ENCODE measurements around the gene DERL2. TPM values are rescaled to one million over a fixed set of nuclear protein-coding genes. Genes with fewer than 3 reads are reported as not detected.
"Not testable (repeated sequence)": the region's sequence is repeated elsewhere in the genome, so short reads cannot be mapped to it uniquely, and the experiment has no call there.

Gene DERL2
- total and polyA plus RNA-seq, 8 donors: 5.8 to 65.4 (median 43.7) TPM

DNA sequence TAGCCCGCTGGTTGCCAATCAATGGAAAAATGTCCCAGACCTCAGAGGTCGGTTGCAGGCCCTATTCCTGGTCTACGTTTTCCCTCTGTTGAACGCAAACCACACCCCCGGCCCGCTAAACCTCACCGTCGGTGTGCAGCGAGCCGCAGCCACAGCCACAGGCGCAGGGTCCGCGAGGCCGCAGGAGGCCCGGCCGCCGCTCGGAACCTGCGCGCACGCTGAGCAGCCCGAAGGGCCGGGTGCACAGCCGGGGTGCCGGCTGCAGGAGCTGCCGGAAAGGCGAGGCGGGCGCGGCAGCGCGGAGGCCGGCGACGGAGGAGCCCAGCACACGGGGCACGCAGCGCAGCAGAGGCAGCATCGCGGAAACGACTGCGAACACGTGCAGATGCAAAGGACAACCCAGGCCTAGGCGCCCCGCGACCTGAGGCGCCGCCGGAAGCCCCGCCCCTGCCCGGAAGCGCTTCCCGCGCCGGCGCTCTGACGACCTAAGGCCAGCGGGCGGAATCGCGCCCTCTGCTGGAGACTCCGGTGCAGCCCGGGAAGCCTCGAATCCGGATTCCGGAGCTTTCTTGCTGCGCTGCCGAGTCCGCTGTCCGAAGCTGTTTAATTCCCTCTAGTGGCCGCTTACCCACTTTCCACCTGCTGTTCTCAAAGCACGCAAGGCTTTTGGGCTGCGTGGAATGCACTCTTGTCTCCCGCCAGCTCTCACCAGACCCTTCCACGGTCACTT lies 47.1 kb downstream of the DERL2 start, which contains the start of gene C1QBP:
C1QBP (minus strand) TSS at position 440 of the 730 bp plus-strand sequence; CDS start at position 358, 82 bp downstream.
- peaks cover 26 to 62% (median 55%) of the 10 kb centered on the region in 4 donors for H3K36me3 ChIP-seq
- H3K27ac ChIP-seq: peak within 1 kb of the TSS; percentile 78 to 91 (median 84)
- H3K4me1 ChIP-seq: peaks cover 16 to 44% (median 28%) of the 10 kb centered on the region in 4 donors
- intact Hi-C loops (cut with DNase I; ENCODE audit: low total_unique reads): no loop called here
- TF ChIP-seq POLR2AphosphoS5 (IDR thresholded peaks at IDR 0.05) (peak; percentile 64 to 92 (median 68)), POLR2A (IDR thresholded peaks at IDR 0.05) (no peak)
- TF ChIP-seq, protein P1, sequence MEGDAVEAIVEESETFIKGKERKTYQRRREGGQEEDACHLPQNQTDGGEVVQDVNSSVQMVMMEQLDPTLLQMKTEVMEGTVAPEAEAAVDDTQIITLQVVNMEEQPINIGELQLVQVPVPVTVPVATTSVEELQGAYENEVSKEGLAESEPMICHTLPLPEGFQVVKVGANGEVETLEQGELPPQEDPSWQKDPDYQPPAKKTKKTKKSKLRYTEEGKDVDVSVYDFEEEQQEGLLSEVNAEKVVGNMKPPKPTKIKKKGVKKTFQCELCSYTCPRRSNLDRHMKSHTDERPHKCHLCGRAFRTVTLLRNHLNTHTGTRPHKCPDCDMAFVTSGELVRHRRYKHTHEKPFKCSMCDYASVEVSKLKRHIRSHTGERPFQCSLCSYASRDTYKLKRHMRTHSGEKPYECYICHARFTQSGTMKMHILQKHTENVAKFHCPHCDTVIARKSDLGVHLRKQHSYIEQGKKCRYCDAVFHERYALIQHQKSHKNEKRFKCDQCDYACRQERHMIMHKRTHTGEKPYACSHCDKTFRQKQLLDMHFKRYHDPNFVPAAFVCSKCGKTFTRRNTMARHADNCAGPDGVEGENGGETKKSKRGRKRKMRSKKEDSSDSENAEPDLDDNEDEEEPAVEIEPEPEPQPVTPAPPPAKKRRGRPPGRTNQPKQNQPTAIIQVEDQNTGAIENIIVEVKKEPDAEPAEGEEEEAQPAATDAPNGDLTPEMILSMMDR (IDR thresholded peaks at IDR 0.05): peak in 5 of 7 experiments; percentile 96 to 99 (median 99)
- peak within 1 kb of the TSS; percentile 89 to 98 (median 93) for H3K4me3 ChIP-seq
- H3K9me3 ChIP-seq: no peaks in the 10 kb centered on the region
- DNase-seq: peak; percentile 94 to 98
- H3K27me3 ChIP-seq: no peaks in the 10 kb centered on the region
- 0 to 1% (median 0%) methylated on average over 30 to 75 of the region's 75 CpGs for WGBS, 5 donors

DNA sequence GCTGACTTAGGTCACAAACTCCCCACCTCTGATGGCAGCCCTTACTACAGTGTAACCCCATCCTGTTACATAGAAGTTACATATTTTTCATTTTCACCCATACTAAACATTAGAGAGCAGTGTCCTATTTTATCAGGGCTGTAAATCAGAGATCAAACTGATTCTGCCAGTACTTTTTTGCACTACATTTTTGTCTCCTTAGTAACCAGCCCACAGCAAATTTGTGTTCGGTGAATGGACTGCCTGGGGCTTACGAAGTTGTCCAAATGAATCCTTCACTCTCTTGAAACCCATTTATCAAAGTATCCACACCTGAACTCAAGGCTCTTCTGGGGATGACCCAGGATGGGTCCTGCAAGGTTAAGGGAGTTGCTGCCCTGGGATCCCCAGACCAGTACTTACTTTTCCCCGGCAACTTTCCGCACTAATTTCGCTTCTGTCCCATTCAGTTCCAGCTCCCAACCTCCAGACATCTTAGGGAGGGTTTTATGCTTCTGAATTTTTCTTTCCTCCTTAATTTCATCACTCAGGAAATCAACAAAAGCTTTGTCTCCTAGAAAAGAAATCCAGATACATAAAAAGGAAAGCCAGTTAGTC lies 48.2 kb downstream of the DERL2 start:
- Histone ChIP-seq H3K9me3 (no peaks in the 10 kb centered on the region), H3K27ac (peak overlapping the region in 4 of 5 donors; percentile 78 to 91 (median 84)), H3K4me3 (peak overlapping the region; percentile 89 to 98 (median 93)), H3K4me1 (peaks cover 16 to 44% (median 30%) of the 10 kb centered on the region in 4 donors), H3K27me3 (no peaks in the 10 kb centered on the region), H3K36me3 (peaks cover 21 to 62% (median 55%) of the 10 kb centered on the region in 4 donors)
- TF ChIP-seq, protein P1 (IDR thresholded peaks at IDR 0.05): no peak
- TF ChIP-seq POLR2AphosphoS5 (IDR thresholded peaks at IDR 0.05): no peak
- no peak for TF ChIP-seq POLR2A (IDR thresholded peaks at IDR 0.05)
- TF ChIP-seq EP300 (IDR thresholded peaks at IDR 0.05): no peak
- DNase-seq: no peak
- intact Hi-C loops (cut with DNase I; ENCODE audit: low total_unique reads): no loop called here
- 38 to 53% (median 41%) methylated on average over 5 of the region's 5 CpGs for WGBS, 5 donors

DNA sequence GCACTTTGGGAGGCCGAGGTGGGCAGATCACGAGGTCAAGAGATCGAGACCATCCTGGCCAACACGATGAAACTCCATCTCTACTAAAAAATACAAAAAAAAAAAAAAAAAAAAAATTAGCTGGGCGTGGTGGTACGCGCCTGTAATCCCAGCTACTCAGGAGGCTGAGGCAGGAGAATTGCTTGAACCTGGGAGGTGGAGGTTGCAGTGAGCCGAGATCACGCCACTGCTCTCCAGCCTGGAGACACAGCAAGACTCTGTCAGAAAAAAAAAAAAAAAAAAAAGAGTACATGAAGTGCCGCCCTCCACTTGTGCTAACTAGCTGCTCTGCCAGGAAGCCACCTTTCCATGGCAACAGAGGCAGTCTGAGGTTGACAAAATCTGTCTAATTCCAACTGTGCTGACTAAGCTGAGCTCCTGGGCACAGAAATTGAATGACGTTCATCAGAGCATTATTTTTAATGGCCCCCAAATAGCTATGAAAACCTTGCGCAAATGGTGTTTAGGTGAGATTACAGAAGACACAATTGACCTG lies 50.1 kb downstream of the DERL2 start:
- 88 to 91% (median 90%) methylated on average over 9 to 12 of the region's 12 CpGs for WGBS, 5 donors
- H3K4me3 ChIP-seq; intact Hi-C loops (cut with DNase I; ENCODE audit: low total_unique reads): not testable (repeated sequence)

DNA sequence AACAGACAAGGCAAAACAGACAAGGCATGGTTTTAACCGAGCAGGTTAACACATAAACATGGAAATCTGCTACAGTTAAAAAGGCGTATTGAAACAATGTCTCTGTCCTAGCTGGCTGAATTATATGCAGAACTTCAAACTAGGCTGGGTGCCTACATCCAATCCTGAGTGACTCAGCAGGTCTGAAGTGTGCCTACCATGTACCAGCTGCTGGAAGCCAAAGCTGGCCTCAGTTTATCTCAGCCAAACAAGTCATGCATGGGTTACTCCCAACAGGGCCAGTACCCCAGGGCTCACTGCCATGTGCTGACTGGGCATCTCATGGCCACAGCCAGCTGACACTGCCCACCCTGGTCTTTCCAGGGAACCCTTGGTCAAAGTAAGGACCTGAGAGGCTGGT lies 51.0 kb downstream of the DERL2 start:
- H3K4me3 ChIP-seq: no peak overlapping the region
- H3K27ac ChIP-seq: no peak overlapping the region
- H3K9me3 ChIP-seq: no peaks in the 10 kb centered on the region
- TF ChIP-seq POLR2A (IDR thresholded peaks at IDR 0.05): no peak
- no peak for TF ChIP-seq POLR2AphosphoS5 (IDR thresholded peaks at IDR 0.05)
- TF ChIP-seq, protein P1 (IDR thresholded peaks at IDR 0.05): no peak
- TF ChIP-seq EP300 (IDR thresholded peaks at IDR 0.05): no peak
- no peaks in the 10 kb centered on the region for H3K27me3 ChIP-seq
- DNase-seq: no peak
- 86 to 97% (median 89%) methylated on average over 2 of the region's 2 CpGs for WGBS, 5 donors
- H3K4me1 ChIP-seq: peaks cover 16 to 44% (median 32%) of the 10 kb centered on the region in 4 donors
- peaks cover 28 to 78% (median 76%) of the 10 kb centered on the region in 4 donors for H3K36me3 ChIP-seq
- intact Hi-C loops (cut with DNase I; ENCODE audit: low total_unique reads): no loop called here

More for the DNA sequence above, 50.1 kb downstream of the DERL2 start:
- not testable (repeated sequence) for DNase-seq, H3K27me3 ChIP-seq, H3K9me3 ChIP-seq, H3K27ac ChIP-seq
- peaks cover 28 to 70% (median 67%) of the 10 kb centered on the region in 4 donors for H3K36me3 ChIP-seq
- H3K4me1 ChIP-seq: peaks cover 16 to 44% (median 30%) of the 10 kb centered on the region in 4 donors
